H9 (cell line): ENCODE data around the gene NSUN2. TPM values are rescaled to one million over a fixed set of nuclear protein-coding genes. Genes with fewer than 3 reads are reported as not detected.

Experiments
- DNase-seq: peaks from one replicate; pipeline ENCODE4 v3.0.0-alpha.2; 2017
- H2AFZ ChIP-seq: one replicate; pipeline ENCODE4 v1.6.1; 2013; ENCODE audit warnings: mild to moderate bottlenecking, low read length, control low read depth, moderate library complexity
- H2AK5ac ChIP-seq: 2 replicates; pipeline ENCODE4 v1.6.1; 2013; ENCODE audit warnings: low read length, control low read depth, mixed read lengths; ENCODE audit not compliant: insufficient read length
- H2BK120ac ChIP-seq: one replicate; pipeline ENCODE4 v1.6.1; 2013; ENCODE audit warnings: low read depth, mild to moderate bottlenecking, low read length, control low read depth, inconsistent platforms; ENCODE audit not compliant: poor library complexity, severe bottlenecking
- H2BK12ac ChIP-seq: 2 replicates; pipeline ENCODE4 v1.6.1; 2013; ENCODE audit warnings: low read length, control low read depth, mixed read lengths, low read depth; ENCODE audit not compliant: insufficient read length
- H2BK15ac ChIP-seq: 2 replicates; pipeline ENCODE4 v1.6.1; 2013; ENCODE audit warnings: low read depth, low read length, control low read depth
- H2BK20ac ChIP-seq: one replicate; pipeline ENCODE4 v1.6.1; 2013; ENCODE audit warnings: low read depth, mild to moderate bottlenecking, low read length, control low read depth, inconsistent platforms; ENCODE audit not compliant: poor library complexity, severe bottlenecking
- H2BK5ac ChIP-seq: 2 replicates; pipeline ENCODE4 v1.6.1; 2013; ENCODE audit warnings: low read length, control low read depth, mixed read lengths; ENCODE audit not compliant: insufficient read length
- H3K14ac ChIP-seq: 2 replicates; pipeline ENCODE4 v1.6.1; 2013; ENCODE audit warnings: low read length, control low read depth; ENCODE audit not compliant: insufficient read depth
- H3K18ac ChIP-seq: 2 replicates; pipeline ENCODE4 v1.6.1; 2013; ENCODE audit warnings: low read depth, mild to moderate bottlenecking, mixed read lengths, low read length, control low read depth; ENCODE audit not compliant: insufficient read length
- H3K23ac ChIP-seq: 2 replicates; pipeline ENCODE4 v1.6.1; 2013; ENCODE audit warnings: low read length, control low read depth, mixed read lengths, low read depth; ENCODE audit not compliant: insufficient read length
- H3K23me2 ChIP-seq: 2 replicates; pipeline ENCODE4 v1.6.1; 2013; ENCODE audit warnings: low read depth, mild to moderate bottlenecking, mixed read lengths, low read length, control low read depth; ENCODE audit not compliant: insufficient read length, poor library complexity, severe bottlenecking
- H3K27ac ChIP-seq: 2 replicates; pipeline ENCODE4 v1.5.1; 2013; ENCODE audit warnings: low read length, control low read depth, mixed read lengths, low read depth; ENCODE audit not compliant: insufficient read length
- H3K27me3 ChIP-seq: 2 replicates; pipeline ENCODE4 v1.6.1; 2013; ENCODE audit warnings: low read length, control low read depth, inconsistent platforms; ENCODE audit not compliant: insufficient read depth
- H3K4ac ChIP-seq: 2 replicates; pipeline ENCODE4 v1.6.1; 2013; ENCODE audit warnings: low read depth, mild to moderate bottlenecking, control low read depth, inconsistent platforms, low read length, moderate library complexity
- H3K4me1 ChIP-seq: 2 replicates; pipeline ENCODE4 v1.6.1; 2013; ENCODE audit warnings: low read length, control low read depth, inconsistent platforms; ENCODE audit not compliant: insufficient read depth
- H3K4me2 ChIP-seq: 2 replicates; pipeline ENCODE4 v1.6.1; 2013; ENCODE audit warnings: low read length, control low read depth, mixed read lengths; ENCODE audit not compliant: insufficient read length, insufficient read depth
- H3K56ac ChIP-seq: 2 replicates; pipeline ENCODE4 v1.6.1; 2013; ENCODE audit warnings: low read depth, mild to moderate bottlenecking, mixed read lengths, low read length, control low read depth; ENCODE audit not compliant: insufficient read length
- H3K79me1 ChIP-seq: 2 replicates; pipeline ENCODE4 v1.6.1; 2013; ENCODE audit warnings: low read depth, mild to moderate bottlenecking, moderate library complexity, low read length, control low read depth, inconsistent platforms; ENCODE audit not compliant: insufficient read depth, poor library complexity, severe bottlenecking
- H3K79me2 ChIP-seq: 2 replicates; pipeline ENCODE4 v1.6.1; 2013; ENCODE audit warnings: low read length, control low read depth, inconsistent platforms; ENCODE audit not compliant: insufficient read depth
- H3K9ac ChIP-seq: 2 replicates; pipeline ENCODE4 v1.6.1; 2013; ENCODE audit warnings: low read length, control low read depth, mixed read lengths; ENCODE audit not compliant: insufficient read length; ENCODE audit errors: extremely low read depth
- H3K9me3 ChIP-seq: one replicate; pipeline ENCODE4 v1.6.1; 2013; ENCODE audit warnings: low read depth, low read length, inconsistent platforms; ENCODE audit not compliant: control insufficient read depth
- H3T11ph ChIP-seq: one replicate; pipeline ENCODE4 v1.6.1; 2013; ENCODE audit warnings: mild to moderate bottlenecking, low read length, control low read depth, inconsistent platforms
- H4K20me1 ChIP-seq: one replicate; pipeline ENCODE4 v1.6.1; 2013; ENCODE audit not compliant: control insufficient read depth, insufficient read length, insufficient read depth
- H4K5ac ChIP-seq: 2 replicates; pipeline ENCODE4 v1.6.1; 2013; ENCODE audit warnings: low read depth, mild to moderate bottlenecking, mixed read lengths, low read length, control low read depth; ENCODE audit not compliant: insufficient read length
- H4K8ac ChIP-seq: replicated peaks from 2 replicates; pipeline ENCODE4 v1.6.1; 2013; ENCODE audit warnings: low read length, control low read depth, mixed read lengths, low read depth; ENCODE audit not compliant: insufficient read length
- H4K91ac ChIP-seq: 2 replicates; pipeline ENCODE4 v1.6.1; 2013; ENCODE audit warnings: low read depth, mild to moderate bottlenecking, moderate library complexity, mixed read lengths, low read length, control low read depth; ENCODE audit not compliant: insufficient read length
- H3K27ac Mint-ChIP-seq, 3 experiments: 2 replicates in 2 of 3; 3 replicates in 1 of 3; pipeline ENCODE4 v1.8.0; 2020 to 2021; ENCODE audit warnings: mixed read lengths in 3 of 3, mild to moderate bottlenecking in 1 of 3, moderate library complexity in 1 of 3
- H3K27me3 Mint-ChIP-seq: 2 replicates; pipeline ENCODE4 v1.8.0; 2021; ENCODE audit warnings: low read depth, mild to moderate bottlenecking, moderate library complexity, mixed read lengths
- H3K36me3 Mint-ChIP-seq, 3 experiments: 2 replicates in 2 of 3; 3 replicates in 1 of 3; pipeline ENCODE4 v1.8.0; 2020 to 2021; ENCODE audit warnings: low read depth in 3 of 3, mixed read lengths in 3 of 3; ENCODE audit not compliant: insufficient read depth in 1 of 3
- H3K4me1 Mint-ChIP-seq, 2 experiments: 2 replicates each; pipeline ENCODE4 v1.8.0; 2020; ENCODE audit warnings: mixed read lengths in 2 of 2
- H3K4me3 Mint-ChIP-seq, 2 experiments: 2 replicates in 1 of 2; 3 replicates in 1 of 2; pipeline ENCODE4 v1.8.0; 2020 to 2021; ENCODE audit warnings: mild to moderate bottlenecking in 2 of 2, mixed read lengths in 2 of 2, moderate library complexity in 1 of 2
- H3K9me3 Mint-ChIP-seq, 2 experiments: 2 replicates in 1 of 2; 3 replicates in 1 of 2; pipeline ENCODE4 v1.8.0; 2020; ENCODE audit warnings: mild to moderate bottlenecking in 2 of 2, mixed read lengths in 2 of 2, moderate library complexity in 1 of 2
- CTCF ChIP-seq: fragments of 200-600 bp; sonication (generic); conservative IDR thresholded peaks from 3 replicates; pipeline ENCODE4 v1.8.0; 2021; ENCODE audit warnings: antibody characterized with exemption, mild to moderate bottlenecking
- WGBS: extraction: QIAGEN DNeasy Blood & Tissue Kit; methylation state at CpG from one replicate; pipeline ENCODE4 v1.1.7; 2013; ENCODE audit warnings: missing lambda C conversion rate, low lambda C conversion rate, mixed read lengths; ENCODE audit not compliant: insufficient read length; ENCODE audit errors: extremely low coverage; 5-methylcytosine and 5-hydroxymethylcytosine counted together
- total RNA-seq: library from RNA; stranded (reverse); gene quantifications from 2 replicates; pipeline ENCODE4 v1.2.1, GENCODE V29; 2021

The NSUN2 gene
- total RNA-seq, 1 experiment from 2014 or later = 115 TPM

GRCh38 chr5:6567068-6567467 lies 65.8 kb downstream of the NSUN2 start:
- Histone ChIP-seq H3K27me3 (no peaks in the 10 kb centered on the region), H4K91ac (no peak overlapping the region), H3K18ac (no peak overlapping the region), H3K27ac (no peak overlapping the region), H3K9me3 (no peaks in the 10 kb centered on the region), H3K23ac (no peak overlapping the region), H3K23me2 (no peaks in the 10 kb centered on the region), H3K4me2 (no peak overlapping the region), H2BK120ac (no peak overlapping the region), H3K4me1 (no peaks in the 10 kb centered on the region), H3K56ac (no peak overlapping the region), H3T11ph (no peak overlapping the region), H3K79me2 (no peaks in the 10 kb centered on the region), H2BK5ac (no peak overlapping the region), H2BK12ac (no peak overlapping the region), H4K8ac (no peak overlapping the region), H2AFZ (no peak overlapping the region), H3K4ac (no peak overlapping the region), H4K5ac (no peak overlapping the region), H4K20me1 (no peaks in the 10 kb centered on the region), H2BK15ac (no peak overlapping the region), H3K14ac (no peak overlapping the region), H3K79me1 (no peaks in the 10 kb centered on the region), H2BK20ac (no peak overlapping the region), H2AK5ac (no peak overlapping the region), H3K9ac (no peak overlapping the region)
- H3K4me1 Mint-ChIP-seq = peaks cover 0 to 4% of the 10 kb centered on the region in 2 experiments; a peak in 2 of 4 replicates
- no peak for DNase-seq
- H3K36me3 Mint-ChIP-seq = no peaks in the 10 kb centered on the region
- H3K27me3 Mint-ChIP-seq = peaks cover 5% of the 10 kb centered on the region
- no peak overlapping the region for H3K27ac Mint-ChIP-seq
- no CpG with 5 or more reads among the region's 4 CpGs for WGBS
- H3K4me3 Mint-ChIP-seq = no peak overlapping the region
- no peaks in the 10 kb centered on the region for H3K9me3 Mint-ChIP-seq
- no peak for TF ChIP-seq CTCF
